ENCODE measurements around the gene UBE2I. TPM values are rescaled to one million over a fixed set of nuclear protein-coding genes. Genes with fewer than 3 reads are reported as not detected.
"Not testable (repeated sequence)": the region's sequence is repeated elsewhere in the genome, so short reads cannot be mapped to it uniquely, and the experiment has no call there.

Gene UBE2I
- total and polyA plus RNA-seq, 2 of the 4 experiments (the other 2 are of a cell fraction) = 30.8 to 140 TPM

DNA sequence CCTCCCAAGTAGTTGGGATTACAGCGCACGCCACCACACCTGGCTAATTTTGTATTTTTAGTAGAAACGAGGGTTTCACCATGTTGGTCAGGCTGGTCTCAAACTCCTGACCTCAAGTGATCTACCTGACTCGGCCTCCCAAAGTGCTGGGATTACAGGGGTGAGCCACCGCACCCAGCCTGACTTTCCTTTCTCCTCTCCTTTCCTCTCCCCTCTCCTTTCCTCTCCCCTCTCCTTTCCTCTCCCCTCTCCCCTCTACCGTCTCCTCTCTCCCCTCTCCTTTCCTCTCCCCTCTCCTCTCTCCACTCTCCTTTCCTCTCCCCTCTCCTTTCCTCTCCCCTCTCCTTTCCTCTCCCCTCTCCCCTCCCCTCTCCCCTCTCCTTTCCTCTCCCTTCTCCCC, 17.2 kb upstream of the UBE2I start:
- peaks cover 47% of the 10 kb centered on the region for H3K27me3 ChIP-seq (ENCODE audit: control insufficient read depth, insufficient read depth, low read length)
- H3K9me3 ChIP-seq (ENCODE audit: control insufficient read depth, insufficient read depth, low read length); H4K8ac ChIP-seq (ENCODE audit: low read depth in 2 of 2, low read length in 2 of 2); H3K9ac ChIP-seq (ENCODE audit: low read depth, low read length); H2AK5ac ChIP-seq (ENCODE audit: low read depth, low read length); H3K56ac ChIP-seq (ENCODE audit: extremely low read depth, insufficient read depth, low read length); BruUV-seq (replicated peaks); H2BK15ac ChIP-seq (ENCODE audit: low read depth, low read length); H3K4me3 ChIP-seq (ENCODE audit: insufficient read depth, low read depth, low read length); H2AFZ ChIP-seq (replicated peaks; ENCODE audit: low read length, poor library complexity); H3K14ac ChIP-seq (replicated peaks; ENCODE audit: low read depth, low read length); H3K9me1 ChIP-seq (ENCODE audit: insufficient read depth, low read length); H4K5ac ChIP-seq (ENCODE audit: low read depth, low read length); H3K18ac ChIP-seq (ENCODE audit: low read depth, low read length); H3K23ac ChIP-seq (ENCODE audit: low read depth, low read length); H3K4me2 ChIP-seq (ENCODE audit: low read depth, low read length); ATAC-seq (ENCODE audit: low read depth); H3K79me1 ChIP-seq (ENCODE audit: low read depth in 1 of 2, low read length in 2 of 2); DNase-seq; H3K27ac ChIP-seq (ENCODE audit: insufficient read depth, low read length); H4K91ac ChIP-seq (ENCODE audit: insufficient read depth, low read depth, low read length); H2BK120ac ChIP-seq (ENCODE audit: low read depth, low read length); CTCF ChIA-PET; dilution Hi-C loops (cut with HindIII; ENCODE audit: low sequenced_read_pairs, unreplicated experiment); H2BK20ac ChIP-seq (ENCODE audit: low read depth, low read length); H2AK9ac ChIP-seq (replicated peaks; ENCODE audit: low read depth, low read length, poor library complexity); H3K4ac ChIP-seq (ENCODE audit: low read depth, low read length); intact Hi-C loops (cut with micrococcal nuclease); H3K4me1 ChIP-seq (ENCODE audit: control insufficient read depth, insufficient read depth, low read length); H4K20me1 ChIP-seq (ENCODE audit: insufficient read depth, low read length); H3K36me3 ChIP-seq (ENCODE audit: control insufficient read depth, insufficient read depth, low read length); in situ Hi-C loops (cut with MboI; ENCODE audit: low sequenced_read_pairs); POLR2A ChIA-PET (ENCODE audit: unreplicated experiment); H2BK5ac ChIP-seq (ENCODE audit: low read depth, low read length, poor library complexity, severe bottlenecking): not testable (repeated sequence)
- no CpG with 5 or more reads among the region's 6 CpGs for WGBS, 2 experiments (ENCODE audit: extremely low coverage in 2 of 2, insufficient read length in 1 of 2)

GRCh38 chr16:1292808-1293207, 16.6 kb upstream of the UBE2I start:
- H3K79me1 ChIP-seq (ENCODE audit: low read depth in 1 of 2, low read length in 2 of 2); H3K36me3 ChIP-seq (ENCODE audit: control insufficient read depth, insufficient read depth, low read length); H2AK5ac ChIP-seq (ENCODE audit: low read depth, low read length); H4K8ac ChIP-seq (ENCODE audit: low read depth in 2 of 2, low read length in 2 of 2); H3K9me1 ChIP-seq (ENCODE audit: insufficient read depth, low read length); H2AFZ ChIP-seq (replicated peaks; ENCODE audit: low read length, poor library complexity); BruUV-seq (replicated peaks); H3K23ac ChIP-seq (ENCODE audit: low read depth, low read length); H3K4ac ChIP-seq (ENCODE audit: low read depth, low read length); H4K91ac ChIP-seq (ENCODE audit: insufficient read depth, low read depth, low read length); H3K14ac ChIP-seq (replicated peaks; ENCODE audit: low read depth, low read length); H3K18ac ChIP-seq (ENCODE audit: low read depth, low read length); ATAC-seq (ENCODE audit: low read depth); H2BK120ac ChIP-seq (ENCODE audit: low read depth, low read length); H4K20me1 ChIP-seq (ENCODE audit: insufficient read depth, low read length); H3K56ac ChIP-seq (ENCODE audit: extremely low read depth, insufficient read depth, low read length); H2BK5ac ChIP-seq (ENCODE audit: low read depth, low read length, poor library complexity, severe bottlenecking); CTCF ChIA-PET; POLR2A ChIA-PET (ENCODE audit: unreplicated experiment); H4K5ac ChIP-seq (ENCODE audit: low read depth, low read length); H3K4me3 ChIP-seq (ENCODE audit: insufficient read depth, low read depth, low read length); H3K27ac ChIP-seq (ENCODE audit: insufficient read depth, low read length); H2BK15ac ChIP-seq (ENCODE audit: low read depth, low read length); H3K4me2 ChIP-seq (ENCODE audit: low read depth, low read length); H3K9ac ChIP-seq (ENCODE audit: low read depth, low read length); H3K9me3 ChIP-seq (ENCODE audit: control insufficient read depth, insufficient read depth, low read length); H3K4me1 ChIP-seq (ENCODE audit: control insufficient read depth, insufficient read depth, low read length); intact Hi-C loops (cut with micrococcal nuclease); in situ Hi-C loops (cut with MboI; ENCODE audit: low sequenced_read_pairs); H2BK20ac ChIP-seq (ENCODE audit: low read depth, low read length); H2AK9ac ChIP-seq (replicated peaks; ENCODE audit: low read depth, low read length, poor library complexity); dilution Hi-C loops (cut with HindIII; ENCODE audit: low sequenced_read_pairs, unreplicated experiment); DNase-seq: not testable (repeated sequence)
- 85% methylated on average over 5 of the region's 8 CpGs; no CpG with 5 or more reads in 1 of the 2 experiments for WGBS, 2 experiments (ENCODE audit: extremely low coverage in 2 of 2, insufficient read length in 1 of 2)
- H3K27me3 ChIP-seq (ENCODE audit: control insufficient read depth, insufficient read depth, low read length) = peaks cover 43% of the 10 kb centered on the region
